ENCODE measurements around the gene KRTAP10-9. TPM values are rescaled to one million over a fixed set of nuclear protein-coding genes. Genes with fewer than 3 reads are reported as not detected.

Gene KRTAP10-9
- total RNA-seq (not detected), total RNA-seq (0 reads per million in 172 experiments)
- polyA plus RNA-seq (2013, experiment 1 of 2), result not detected
- not detected for polyA plus RNA-seq (2013, experiment 2 of 2)

- Histone ChIP-seq H3K4me3 (ENCODE audit: low read length) (no peak within 1 kb of the TSS), H3K9me3 (ENCODE audit: control insufficient read depth in 1 of 2, insufficient read depth in 1 of 2, low read length in 2 of 2) (peaks cover 33 to 39% of the 10 kb centered on the region in 2 experiments), H3K36me3 (ENCODE audit: insufficient read depth, low read length) (no peaks in the 10 kb centered on the region), H3K4me1 (ENCODE audit: insufficient read depth, low read length) (peaks cover 47% of the 10 kb centered on the region), H3K27me3 (ENCODE audit: control insufficient read depth in 1 of 2, insufficient read depth in 2 of 2, low read length in 2 of 2) (no peaks in the 10 kb centered on the region), H3K27ac (ENCODE audit: low read depth in 1 of 2, low read length in 2 of 2) (no peak within 1 kb of the TSS)
- Mint-ChIP-seq H3K9me3 (peaks cover 21% of the 10 kb centered on the region), H3K27ac (no peak within 1 kb of the TSS), H3K4me3 (no peak within 1 kb of the TSS), H3K4me1 (ENCODE audit: low read depth) (peaks cover 25% of the 10 kb centered on the region), H3K27me3 (no peaks in the 10 kb centered on the region), H3K36me3 (ENCODE audit: low read depth) (peaks cover 44% of the 10 kb centered on the region)
- ChIA-PET POLR2A (no interaction called here), CTCF (no interaction called here)
- no peak for TF ChIP-seq CTCF (IDR thresholded peaks at IDR 0.05)
- ATAC-seq (ENCODE audit: poor library complexity) (no peak), DNase-seq (no peak)
- intact Hi-C loops (cut with DNase I, micrococcal nuclease), result no loop called here
Observed at GRCh38 chr21:44626673-44627143, at the start of gene KRTAP10-9. Gene KRTAP10-9 (plus strand): TSS chr21:44627093. CDS start chr21:44627172, 79 bp downstream.

- H3K27me3 ChIP-seq (ENCODE audit: control insufficient read depth in 1 of 2, insufficient read depth in 2 of 2, low read length in 2 of 2), result no peaks in the 10 kb centered on the region
- Mint-ChIP-seq H3K4me1 (ENCODE audit: low read depth) (peaks cover 12% of the 10 kb centered on the region), H3K27ac (no peak overlapping the region), H3K9me3 (peaks cover 14% of the 10 kb centered on the region), H3K4me3 (no peak overlapping the region), H3K27me3 (peaks cover 7% of the 10 kb centered on the region), H3K36me3 (ENCODE audit: low read depth) (no peaks in the 10 kb centered on the region)
- POLR2A ChIA-PET, result no interaction called here
- peaks cover 12 to 47% of the 10 kb centered on the region in 2 experiments for H3K9me3 ChIP-seq (ENCODE audit: control insufficient read depth in 1 of 2, insufficient read depth in 1 of 2, low read length in 2 of 2)
- intact Hi-C loops (cut with DNase I, micrococcal nuclease), result no loop called here
- H3K4me3 ChIP-seq (ENCODE audit: low read length), result no peak overlapping the region
- H3K27ac ChIP-seq (ENCODE audit: low read depth in 1 of 2, low read length in 2 of 2), result no peak overlapping the region
- no peak for TF ChIP-seq CTCF (IDR thresholded peaks at IDR 0.05)
- H3K36me3 ChIP-seq (ENCODE audit: insufficient read depth, low read length), result no peaks in the 10 kb centered on the region
- DNase-seq (peak in 1 of 14 experiments; percentile 28), ATAC-seq (ENCODE audit: poor library complexity) (no peak)
- peaks cover 5% of the 10 kb centered on the region for H3K4me1 ChIP-seq (ENCODE audit: insufficient read depth, low read length)
- CTCF ChIA-PET, result no interaction called here
Observed at GRCh38 chr21:44578371-44579055, 48.4 kb upstream of the KRTAP10-9 start.

GRCh38 chr21:44579056-44579832 lies 47.6 kb upstream of the KRTAP10-9 start:
- Mint-ChIP-seq H3K4me1 (ENCODE audit: low read depth) (peaks cover 20% of the 10 kb centered on the region), H3K4me3 (no peak overlapping the region), H3K9me3 (peaks cover 14% of the 10 kb centered on the region), H3K36me3 (ENCODE audit: low read depth) (no peaks in the 10 kb centered on the region), H3K27me3 (peaks cover 13% of the 10 kb centered on the region), H3K27ac (no peak overlapping the region)
- no peak for TF ChIP-seq CTCF (IDR thresholded peaks at IDR 0.05)
- POLR2A ChIA-PET, result no interaction called here
- Histone ChIP-seq H3K36me3 (ENCODE audit: insufficient read depth, low read length) (no peaks in the 10 kb centered on the region), H3K4me3 (ENCODE audit: low read length) (no peak overlapping the region), H3K9me3 (ENCODE audit: control insufficient read depth in 1 of 2, insufficient read depth in 1 of 2, low read length in 2 of 2) (peaks cover 12 to 46% of the 10 kb centered on the region in 2 experiments), H3K4me1 (ENCODE audit: insufficient read depth, low read length) (peaks cover 5% of the 10 kb centered on the region), H3K27me3 (ENCODE audit: control insufficient read depth in 1 of 2, insufficient read depth in 2 of 2, low read length in 2 of 2) (no peaks in the 10 kb centered on the region), H3K27ac (ENCODE audit: low read depth in 1 of 2, low read length in 2 of 2) (no peak overlapping the region)
- CTCF ChIA-PET, result no interaction called here
- no peak for ATAC-seq (ENCODE audit: poor library complexity)
- DNase-seq, result no peak
- intact Hi-C loops (cut with DNase I, micrococcal nuclease), result no loop called here
